Activated B cell treated with CpG ODN at 0.5 μM for 24 hours (primary cell): ENCODE data around the gene USH1G. TPM values are rescaled to one million over a fixed set of nuclear protein-coding genes. Genes with fewer than 3 reads are reported as not detected.

Source experiments
- ATAC-seq: fragments of 200-7000 bp; cut with Tn5 transposase; one replicate; pipeline ENCODE4 v1.10.0; 2021; ENCODE audit warnings: low read depth, mild to moderate bottlenecking, moderate library complexity
- CTCF ChIA-PET: fragments of 350-600 bp; sonication (Branson Sonifier 250); formaldehyde crosslinking; loops from one replicate; lab custom pipeline; 2021; ENCODE audit warnings: antibody characterized with exemption; lab: Charles Lee
- POLR2A ChIA-PET: fragments of 350-600 bp; sonication (Branson Sonifier 250); formaldehyde crosslinking; loops from one replicate; lab custom pipeline; 2021; ENCODE audit warnings: antibody characterized with exemption; lab: Charles Lee
- DNase-seq: peaks from one replicate; pipeline ENCODE4 v3.0.0; 2022
- H3K27ac Mint-ChIP-seq: one replicate; pipeline ENCODE4 v1.8.0; 2020; ENCODE audit warnings: mixed read lengths
- H3K27me3 Mint-ChIP-seq: one replicate; pipeline ENCODE4 v1.8.0; 2021; ENCODE audit warnings: mixed read lengths
- H3K36me3 Mint-ChIP-seq: one replicate; pipeline ENCODE4 v1.8.0; 2021; ENCODE audit warnings: low read depth, mixed read lengths
- H3K4me1 Mint-ChIP-seq: one replicate; pipeline ENCODE4 v1.8.0; 2021; ENCODE audit warnings: mixed read lengths
- H3K4me3 Mint-ChIP-seq: one replicate; pipeline ENCODE4 v1.8.0; 2020; ENCODE audit warnings: mild to moderate bottlenecking, mixed read lengths
- H3K9me3 Mint-ChIP-seq: one replicate; pipeline ENCODE4 v1.8.0; 2020; ENCODE audit warnings: mixed read lengths
- CTCF ChIP-seq: fragments of 200-600 bp; IDR thresholded peaks from one replicate; pipeline ENCODE4 v1.8.0; 2022; ENCODE audit warnings: antibody characterized with exemption, mild to moderate bottlenecking
- intact Hi-C: fragments of 100-400 bp; cut with micrococcal nuclease; formaldehyde crosslinking; loops from one replicate; pipeline ENCODE4 v1.15.1; 2024
- total RNA-seq: library from RNA; stranded (reverse); gene quantifications from 2 replicates; pipeline ENCODE4 v1.2.3, GENCODE V29; 2022

Gene USH1G
- total RNA-seq, 1 donor from 2014 or later: not detected

- H3K27me3 Mint-ChIP-seq: peaks cover 2% of the 10 kb centered on the region
- no peak for TF ChIP-seq CTCF
- intact Hi-C loops: no loop called here
- H3K4me3 Mint-ChIP-seq: no peak overlapping the region
- no peaks in the 10 kb centered on the region for H3K36me3 Mint-ChIP-seq
- no peaks in the 10 kb centered on the region for H3K9me3 Mint-ChIP-seq
- POLR2A ChIA-PET: no interaction called here
- ATAC-seq (no peak), DNase-seq (no peak)
- CTCF ChIA-PET: interaction anchor here (1.3 kb wide), 1 partner anchor 238 kb away, joined by 6 read pairs; no protein-coding TSS in a partner anchor
- peaks cover 7% of the 10 kb centered on the region for H3K4me1 Mint-ChIP-seq
- no peak overlapping the region for H3K27ac Mint-ChIP-seq
These were observed 40.6 kb upstream of the USH1G start for GRCh38 chr17:74963656-74964055.

DNA sequence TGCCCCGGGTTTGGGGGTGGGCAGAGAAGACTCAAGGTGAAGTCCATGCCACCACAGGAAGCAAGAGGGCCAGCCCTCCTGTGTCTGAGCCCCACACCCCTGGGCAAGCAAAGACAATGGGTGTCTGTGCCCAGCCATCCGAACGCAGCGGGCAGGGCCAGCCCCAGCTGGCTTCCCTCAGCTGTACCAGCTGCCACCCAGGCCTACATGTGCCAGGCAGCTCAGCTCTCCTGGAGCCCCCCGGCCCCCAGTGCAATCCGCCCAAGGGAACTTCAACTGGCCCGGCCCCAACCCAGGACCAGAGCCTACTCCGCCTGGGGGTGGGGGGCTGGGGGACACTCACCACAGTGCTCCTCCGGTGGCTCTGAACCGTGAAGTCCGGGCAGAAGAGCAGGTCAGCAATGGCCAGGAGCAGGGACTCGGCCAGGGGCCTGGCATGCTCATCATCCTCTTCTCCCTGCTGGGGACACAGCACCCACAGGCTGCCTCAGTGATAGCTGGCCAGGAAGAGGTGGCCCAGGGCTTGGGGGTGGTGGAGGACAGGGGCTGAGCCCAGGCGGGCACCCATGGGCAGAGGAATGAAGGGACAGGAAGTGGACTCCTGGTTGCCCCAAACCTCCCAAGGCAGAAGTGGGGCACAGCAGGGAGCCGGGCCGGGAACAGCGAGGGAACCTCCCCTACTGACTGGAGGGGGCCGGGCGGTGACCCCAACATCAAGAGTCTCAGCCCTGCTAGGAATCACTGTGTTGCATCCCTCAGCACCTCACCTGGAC is 39.8 kb upstream of the USH1G start:
- no peaks in the 10 kb centered on the region for H3K9me3 Mint-ChIP-seq
- H3K36me3 Mint-ChIP-seq: no peaks in the 10 kb centered on the region
- no peak overlapping the region for H3K27ac Mint-ChIP-seq
- no peak for ATAC-seq
- intact Hi-C loops: no loop called here
- ChIA-PET CTCF (interaction anchor here (0.9 to 3.8 kb wide), 22 partner anchors 10 to 502 kb away, joined by 3 to 78 read pairs (median 6); partner anchors contain the start of genes HID1, MRPL58, NT5C and NUP85), POLR2A (interaction anchor here (0.7 to 2.0 kb wide), 4 partner anchors 10 to 151 kb away, joined by 4 to 9 read pairs (median 8); partner anchors contain the start of gene HID1)
- TF ChIP-seq CTCF: no peak
- no peak for DNase-seq
- peaks cover 4% of the 10 kb centered on the region for H3K27me3 Mint-ChIP-seq
- no peak overlapping the region for H3K4me3 Mint-ChIP-seq
- peaks cover 9% of the 10 kb centered on the region for H3K4me1 Mint-ChIP-seq

- ATAC-seq (peak; percentile 69), DNase-seq (peak; percentile 71)
- peaks cover 9% of the 10 kb centered on the region for H3K4me1 Mint-ChIP-seq
- ChIA-PET CTCF (interaction anchor here (0.8 to 3.8 kb wide), 45 partner anchors 11 to 786 kb away, joined by 3 to 78 read pairs (median 4); partner anchors contain the start of genes ARMC7, ATP5PD, CDR2L and HID1), POLR2A (interaction anchor here (0.5 to 2.0 kb wide), 16 partner anchors 11 to 524 kb away, joined by 3 to 15 read pairs (median 5); partner anchors contain the start of genes ARMC7, ATP5PD, HID1 and KCTD2)
- H3K27me3 Mint-ChIP-seq: peaks cover 4% of the 10 kb centered on the region
- H3K36me3 Mint-ChIP-seq: no peaks in the 10 kb centered on the region
- intact Hi-C loops: loop anchor here (1.0 to 2.0 kb wide), 8 partner anchors 50 to 450 kb away; partner anchors contain the start of genes ATP5PD, KCTD2 and MRPL58
- no peak overlapping the region for H3K4me3 Mint-ChIP-seq
- H3K27ac Mint-ChIP-seq: no peak overlapping the region
- H3K9me3 Mint-ChIP-seq: no peaks in the 10 kb centered on the region
- TF ChIP-seq CTCF: peak; percentile 58
These were observed 38.7 kb upstream of the USH1G start for GRCh38 chr17:74961657-74962350.

DNA sequence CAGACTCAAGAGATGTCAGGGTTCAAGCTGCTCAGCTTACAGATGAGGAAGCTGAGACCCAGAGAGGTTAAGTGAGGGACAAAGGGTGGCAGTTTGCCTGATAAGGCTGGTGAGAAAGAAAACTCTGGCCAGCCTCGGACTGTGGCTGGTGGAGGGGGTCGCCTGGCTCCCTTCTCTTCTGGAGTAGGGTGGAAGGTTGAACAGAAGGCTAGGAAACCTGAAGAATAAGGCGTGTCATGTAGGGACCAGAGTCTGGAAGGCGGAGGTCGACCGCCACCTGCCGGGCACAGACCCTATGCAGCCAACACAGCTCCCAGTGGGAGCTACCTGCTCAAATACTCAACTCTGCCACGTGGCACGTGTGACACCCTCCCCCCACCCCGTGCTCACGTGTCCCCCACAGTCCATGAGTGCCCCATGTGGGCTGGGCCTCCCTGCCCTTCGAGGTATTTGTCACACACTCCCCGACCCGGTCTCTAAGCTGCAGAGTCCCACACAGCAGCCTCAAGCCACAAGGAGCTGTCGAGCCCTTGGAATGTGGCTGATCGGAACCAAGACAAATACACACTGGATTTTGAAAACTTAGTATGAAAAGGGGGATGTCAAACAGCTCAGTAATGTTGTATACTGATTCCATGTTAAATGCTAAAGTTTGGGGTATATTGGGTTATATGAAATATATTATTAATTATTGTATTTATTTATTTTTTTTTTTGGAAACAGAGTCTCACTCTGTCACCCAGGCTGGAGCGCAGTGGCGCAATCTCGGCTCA is 37.7 kb upstream of the USH1G start:
- Mint-ChIP-seq H3K9me3 (no peaks in the 10 kb centered on the region), H3K4me1 (peaks cover 9% of the 10 kb centered on the region), H3K27ac (no peak overlapping the region), H3K4me3 (no peak overlapping the region), H3K27me3 (peaks cover 4% of the 10 kb centered on the region), H3K36me3 (no peaks in the 10 kb centered on the region)
- peak; percentile 50 for ATAC-seq
- no peak for TF ChIP-seq CTCF
- CTCF ChIA-PET: interaction anchor here (0.6 to 3.8 kb wide), 43 partner anchors 9 to 452 kb away, joined by 3 to 78 read pairs (median 4); partner anchors contain the start of genes ARMC7, ATP5PD, CDR2L and HID1
- POLR2A ChIA-PET: interaction anchor here (0.5 to 2.0 kb wide), 14 partner anchors 12 to 523 kb away, joined by 3 to 15 read pairs (median 5); partner anchors contain the start of genes ARMC7, ATP5PD, HID1 and KCTD2
- intact Hi-C loops: loop anchor here (1.0 to 2.0 kb wide), 8 partner anchors 52 to 452 kb away; partner anchors contain the start of genes ATP5PD, KCTD2 and MRPL58
- peak; percentile 34 for DNase-seq
